ENCODE measurements around the gene TPP2. TPM values are rescaled to one million over a fixed set of nuclear protein-coding genes. Genes with fewer than 3 reads are reported as not detected.

TPP2 gene
- total RNA-seq, 2 donors from 2014 or later, result 41.7 to 49.9 TPM

GRCh38 chr13:102642029-102642428, 45.2 kb downstream of the TPP2 start:
- Histone ChIP-seq H3K9me3 (no peaks in the 10 kb centered on the region), H3K4me1 (ENCODE audit: control insufficient read depth in 1 of 2, low read depth in 2 of 2) (peaks cover 0 to 7% of the 10 kb centered on the region in 2 donors), H3K4me3 (no peak overlapping the region), H3K27ac (no peak overlapping the region), H3K36me3 (peaks cover 10% of the 10 kb centered on the region), H3K27me3 (replicated peaks; ENCODE audit: insufficient read depth) (no peaks in the 10 kb centered on the region)
- ATAC-seq (ENCODE audit: insufficient number of reproducible peaks, low FRiP score, low read depth) (no peak), DNase-seq (ENCODE audit: low spot score) (no peak)
- no peak for TF ChIP-seq CTCF (IDR thresholded peaks at IDR 0.05)

- TF ChIP-seq CTCF (IDR thresholded peaks at IDR 0.05), result no peak
- Histone ChIP-seq H3K27ac (no peak overlapping the region), H3K4me3 (no peak overlapping the region), H3K27me3 (replicated peaks; ENCODE audit: insufficient read depth) (no peaks in the 10 kb centered on the region), H3K9me3 (no peaks in the 10 kb centered on the region), H3K4me1 (ENCODE audit: control insufficient read depth in 1 of 2, low read depth in 2 of 2) (peaks cover 0 to 7% of the 10 kb centered on the region in 2 donors), H3K36me3 (peaks cover 12% of the 10 kb centered on the region)
- ATAC-seq (ENCODE audit: insufficient number of reproducible peaks, low FRiP score, low read depth) (peak; percentile 76), DNase-seq (ENCODE audit: low spot score) (no peak)
These were observed 45.7 kb downstream of the TPP2 start for GRCh38 chr13:102642475-102642874.

GRCh38 chr13:102643656-102644055, 46.9 kb downstream of the TPP2 start:
- H3K4me1 ChIP-seq (ENCODE audit: control insufficient read depth in 1 of 2, low read depth in 2 of 2), result peaks cover 0 to 7% of the 10 kb centered on the region in 2 donors
- ATAC-seq (ENCODE audit: insufficient number of reproducible peaks, low FRiP score, low read depth), result no peak
- H3K9me3 ChIP-seq, result no peaks in the 10 kb centered on the region
- DNase-seq (ENCODE audit: low spot score), result no peak
- peaks cover 19% of the 10 kb centered on the region for H3K36me3 ChIP-seq
- no peak overlapping the region for H3K4me3 ChIP-seq
- TF ChIP-seq CTCF (IDR thresholded peaks at IDR 0.05), result no peak
- no peaks in the 10 kb centered on the region for H3K27me3 ChIP-seq (replicated peaks; ENCODE audit: insufficient read depth)
- H3K27ac ChIP-seq, result no peak overlapping the region

- no peak for ATAC-seq (ENCODE audit: insufficient number of reproducible peaks, low FRiP score, low read depth)
- no peak overlapping the region for H3K4me3 ChIP-seq
- H3K36me3 ChIP-seq, result peaks cover 23% of the 10 kb centered on the region
- no peaks in the 10 kb centered on the region for H3K27me3 ChIP-seq (replicated peaks; ENCODE audit: insufficient read depth)
- no peak for DNase-seq (ENCODE audit: low spot score)
- TF ChIP-seq CTCF (IDR thresholded peaks at IDR 0.05), result no peak
- H3K9me3 ChIP-seq, result no peaks in the 10 kb centered on the region
- no peak overlapping the region for H3K27ac ChIP-seq
- H3K4me1 ChIP-seq (ENCODE audit: control insufficient read depth in 1 of 2, low read depth in 2 of 2), result peaks cover 0 to 7% of the 10 kb centered on the region in 2 donors
These were observed 48.9 kb downstream of the TPP2 start for GRCh38 chr13:102645701-102646100.

- DNase-seq (ENCODE audit: low spot score) (no peak), ATAC-seq (ENCODE audit: insufficient number of reproducible peaks, low FRiP score, low read depth) (no peak)
- no peak overlapping the region for H3K27ac ChIP-seq
- H3K36me3 ChIP-seq, result peaks cover 23% of the 10 kb centered on the region
- no peak overlapping the region for H3K4me3 ChIP-seq
- no peaks in the 10 kb centered on the region for H3K4me1 ChIP-seq (ENCODE audit: control insufficient read depth in 1 of 2, low read depth in 2 of 2)
- no peaks in the 10 kb centered on the region for H3K27me3 ChIP-seq (replicated peaks; ENCODE audit: insufficient read depth)
- H3K9me3 ChIP-seq, result no peaks in the 10 kb centered on the region
- no peak for TF ChIP-seq CTCF (IDR thresholded peaks at IDR 0.05)
These were observed 51.3 kb downstream of the TPP2 start for GRCh38 chr13:102648046-102648445.

Measured in thoracic aorta (tissue), 2 donors.